Fibroblast of lung (primary cell): ENCODE data around the gene NEURL2. TPM values are rescaled to one million over a fixed set of nuclear protein-coding genes. Genes with fewer than 3 reads are reported as not detected.

Experiments
- DNase-seq, 2 donors: peaks; one replicate each; pipeline versions ENCODE4 v3.0.0 to v3.0.0-alpha.2; 2010; ENCODE audit warnings: low read depth in 2 of 2
- H2AFZ ChIP-seq: 2 replicates; pipeline ENCODE4 v1.5.1; 2012; ENCODE audit warnings: low read length, control low read depth, inconsistent platforms
- H3K27ac ChIP-seq: 2 replicates; pipeline ENCODE4 v1.5.1; 2011; ENCODE audit warnings: low read length, control low read depth; ENCODE audit not compliant: insufficient read depth
- H3K27me3 ChIP-seq: 2 replicates; pipeline ENCODE4 v1.5.1; 2011; ENCODE audit warnings: mild to moderate bottlenecking, low read length; ENCODE audit not compliant: control insufficient read depth, insufficient read depth
- H3K36me3 ChIP-seq: 2 replicates; pipeline ENCODE4 v1.5.1; 2011; ENCODE audit warnings: low read length; ENCODE audit not compliant: control insufficient read depth, insufficient read depth
- H3K4me1 ChIP-seq: 2 replicates; pipeline ENCODE4 v1.5.1; 2011; ENCODE audit warnings: low read length; ENCODE audit not compliant: control insufficient read depth, insufficient read depth; ENCODE audit errors: extremely low read depth
- H3K4me2 ChIP-seq: 2 replicates; pipeline ENCODE4 v1.5.1; 2011; ENCODE audit warnings: low read length, control low read depth; ENCODE audit not compliant: insufficient read depth; ENCODE audit errors: extremely low read depth
- H3K4me3 ChIP-seq, 4 experiments: fragments of 200-600 bp in 1 of 4; sonication (generic) in 1 of 4; replicated peaks in 1 of 4; 2 replicates each; pipeline ENCODE4 v1.5.1; 2011 to 2016; ENCODE audit warnings: low read length in 4 of 4, low read depth in 3 of 4, mild to moderate bottlenecking in 3 of 4, control low read depth in 2 of 4, inconsistent platforms in 1 of 4, mixed read lengths in 1 of 4; ENCODE audit not compliant: insufficient read depth in 1 of 4; ENCODE audit errors: control extremely low read depth in 1 of 4
- H3K79me2 ChIP-seq: 2 replicates; pipeline ENCODE4 v1.5.1; 2012; ENCODE audit warnings: mild to moderate bottlenecking, low read length, inconsistent platforms; ENCODE audit not compliant: control insufficient read depth, insufficient read depth
- H3K9ac ChIP-seq: 2 replicates; pipeline ENCODE4 v1.5.1; 2011; ENCODE audit warnings: mild to moderate bottlenecking, low read length, control low read depth; ENCODE audit not compliant: insufficient read depth
- H3K9me3 ChIP-seq: 2 replicates; pipeline ENCODE4 v1.5.1; 2012; ENCODE audit warnings: low read depth, low read length; ENCODE audit not compliant: control insufficient read depth, insufficient read depth
- H4K20me1 ChIP-seq: 2 replicates; pipeline ENCODE4 v1.5.1; 2011; ENCODE audit warnings: low read length; ENCODE audit not compliant: control insufficient read depth, insufficient read depth; ENCODE audit errors: extremely low read depth
- CTCF ChIP-seq, 2 donors: IDR thresholded peaks in 1 of 2; conservative IDR thresholded peaks in 1 of 2; 1 replicate in 1 of 2; 2 replicates in 1 of 2; pipeline ENCODE4 v1.5.1; 2011 to 2012; ENCODE audit warnings: low read length in 2 of 2, control low read depth in 1 of 2, inconsistent platforms in 1 of 2, low read depth in 1 of 2, mild to moderate bottlenecking in 1 of 2
- EZH2 ChIP-seq: IDR thresholded peaks from 2 replicates; pipeline ENCODE4 v1.5.1; 2012; ENCODE audit warnings: low read length, control low read depth, mild to moderate bottlenecking; ENCODE audit errors: missing control alignments
- polyA plus RNA-seq, 2 donors: library from polyadenylated mRNA; depleted of rRNA in 1 of 2; stranded (reverse) in 1 of 2; unstranded in 1 of 2; fragments of >200 nt; gene quantifications; 2 replicates each; pipeline ENCODE4 v1.2.1, GENCODE V29; 2011 to 2012; ENCODE audit warnings: missing spikeins in 1 of 2
- total RNA-seq: library from RNA; depleted of rRNA; stranded (reverse); fragments of >200 nt; gene quantifications from 2 replicates; pipeline ENCODE4 v1.2.1, GENCODE V29; 2014

NEURL2 gene
- total and polyA plus RNA-seq, 2 donors (not counting 1 experiment from before 2014, with no cell fraction given), result 0.77 to 7.1 TPM

- Histone ChIP-seq H3K4me1 (peaks cover 2% of the 10 kb centered on the region), H3K79me2 (peaks cover 1% of the 10 kb centered on the region), H4K20me1 (no peaks in the 10 kb centered on the region), H3K9me3 (no peaks in the 10 kb centered on the region), H2AFZ (no peak overlapping the region), H3K9ac (no peak overlapping the region), H3K27ac (peak overlapping the region; percentile 3), H3K4me2 (no peak overlapping the region), H3K4me3 (no peak overlapping the region), H3K36me3 (peaks cover 24% of the 10 kb centered on the region), H3K27me3 (no peaks in the 10 kb centered on the region)
- no peak for TF ChIP-seq EZH2
- TF ChIP-seq CTCF (conservative IDR thresholded peaks at IDR 0.05 in 1 of 2, IDR thresholded peaks at IDR 0.05 in 1 of 2; ENCODE audit: low read depth in 1 of 2, low read length in 2 of 2), result no peak
- no peak for DNase-seq
These were observed 49.4 kb downstream of the NEURL2 start for GRCh38 chr20:45841407-45842129.

GRCh38 chr20:45840700-45841198, 50.3 kb downstream of the NEURL2 start:
- Histone ChIP-seq H3K9ac (no peak overlapping the region), H3K9me3 (no peaks in the 10 kb centered on the region), H3K4me1 (peaks cover 7% of the 10 kb centered on the region), H2AFZ (no peak overlapping the region), H3K36me3 (peaks cover 24% of the 10 kb centered on the region), H3K79me2 (peaks cover 2% of the 10 kb centered on the region), H3K27ac (no peak overlapping the region), H3K4me3 (no peak overlapping the region), H3K4me2 (no peak overlapping the region), H4K20me1 (no peaks in the 10 kb centered on the region), H3K27me3 (no peaks in the 10 kb centered on the region)
- no peak for DNase-seq
- TF ChIP-seq EZH2, result no peak
- TF ChIP-seq CTCF (conservative IDR thresholded peaks at IDR 0.05 in 1 of 2, IDR thresholded peaks at IDR 0.05 in 1 of 2; ENCODE audit: low read depth in 1 of 2, low read length in 2 of 2), result no peak

Other genes with a start within 250 kb of the NEURL2 start
- gene WFDC11, start 221.0 kb downstream of the NEURL2 start, total RNA-seq, result not detected in 2 replicates
- gene WFDC11, start 221.0 kb downstream of the NEURL2 start, polyA plus RNA-seq, result not detected in 2 replicates
- not detected in 2 replicates for gene WFDC13, start 189.2 kb downstream of the NEURL2 start, total RNA-seq
- gene WFDC13, start 189.2 kb downstream of the NEURL2 start, polyA plus RNA-seq, result not detected in 2 replicates
- not detected in 2 replicates for gene WFDC10B, start 186.2 kb downstream of the NEURL2 start, total RNA-seq
- 0.22 TPM in 1 of 2 replicates, not detected in the other for gene WFDC10B, start 186.2 kb downstream of the NEURL2 start, polyA plus RNA-seq
- not detected in 2 replicates for gene SPINT4, start 168.9 kb downstream of the NEURL2 start, total RNA-seq
- not detected in 2 replicates for gene SPINT4, start 168.9 kb downstream of the NEURL2 start, polyA plus RNA-seq
- gene WFDC3, start 99.3 kb downstream of the NEURL2 start, total RNA-seq, result 0.50 and 0.51 TPM in 2 replicates
- gene WFDC3, start 99.3 kb downstream of the NEURL2 start, polyA plus RNA-seq, result 1.7 TPM in 1 of 2 replicates, not detected in the other
- 14.7 and 15.9 TPM in 2 replicates for gene DNTTIP1, start 99.3 kb downstream of the NEURL2 start, total RNA-seq
- gene DNTTIP1, start 99.3 kb downstream of the NEURL2 start, polyA plus RNA-seq, result 37.4 and 43.2 TPM in 2 replicates
- gene UBE2C, start 78.6 kb downstream of the NEURL2 start, total RNA-seq, result 1.0 and 12.9 TPM in 2 replicates
- 23.7 and 104 TPM in 2 replicates for gene UBE2C, start 78.6 kb downstream of the NEURL2 start, polyA plus RNA-seq
- gene TNNC2, start 63.9 kb downstream of the NEURL2 start, total RNA-seq, result 1.3 and 1.8 TPM in 2 replicates
- 1.2 and 1.4 TPM in 2 replicates for gene TNNC2, start 63.9 kb downstream of the NEURL2 start, polyA plus RNA-seq
- 50.8 and 101 TPM in 2 replicates for gene SNX21, start 57.4 kb downstream of the NEURL2 start, total RNA-seq
- gene SNX21, start 57.4 kb downstream of the NEURL2 start, polyA plus RNA-seq, result 21.8 and 23.3 TPM in 2 replicates
- gene ACOT8, start 33.8 kb downstream of the NEURL2 start, total RNA-seq, result 35.2 and 44.4 TPM in 2 replicates
- 18.0 and 22.6 TPM in 2 replicates for gene ACOT8, start 33.8 kb downstream of the NEURL2 start, polyA plus RNA-seq
- gene ZSWIM3, start 33.6 kb downstream of the NEURL2 start, total RNA-seq, result 5.6 and 7.6 TPM in 2 replicates
- gene ZSWIM3, start 33.6 kb downstream of the NEURL2 start, polyA plus RNA-seq, result 3.4 and 3.6 TPM in 2 replicates
- 3.1 and 4.5 TPM in 2 replicates for gene ZSWIM1, start 10.0 kb downstream of the NEURL2 start, total RNA-seq
- 3.4 and 4.9 TPM in 2 replicates for gene ZSWIM1, start 10.0 kb downstream of the NEURL2 start, polyA plus RNA-seq
- gene SPATA25, start 3.6 kb downstream of the NEURL2 start, total RNA-seq, result 1.5 and 3.6 TPM in 2 replicates
- 0.11 and 0.19 TPM in 2 replicates for gene SPATA25, start 3.6 kb downstream of the NEURL2 start, polyA plus RNA-seq
- 104 and 116 TPM in 2 replicates for gene CTSA, start 127 bp upstream of the NEURL2 start, total RNA-seq
- 364 and 413 TPM in 2 replicates for gene CTSA, start 127 bp upstream of the NEURL2 start, polyA plus RNA-seq
- gene PLTP, start 20.9 kb upstream of the NEURL2 start, total RNA-seq, result 110 and 132 TPM in 2 replicates
- 28.5 and 63.1 TPM in 2 replicates for gene PLTP, start 20.9 kb upstream of the NEURL2 start, polyA plus RNA-seq
- gene PCIF1, start 43.5 kb upstream of the NEURL2 start, total RNA-seq, result 6.7 and 9.9 TPM in 2 replicates
- 16.0 and 18.5 TPM in 2 replicates for gene PCIF1, start 43.5 kb upstream of the NEURL2 start, polyA plus RNA-seq
- 7.2 and 10.2 TPM in 2 replicates for gene ZNF335, start 81.0 kb upstream of the NEURL2 start, total RNA-seq
- gene ZNF335, start 81.0 kb upstream of the NEURL2 start, polyA plus RNA-seq, result 4.8 and 6.7 TPM in 2 replicates
- not detected in 2 replicates for gene MMP9, start 117.7 kb upstream of the NEURL2 start, total RNA-seq
- not detected in 2 replicates for gene MMP9, start 117.7 kb upstream of the NEURL2 start, polyA plus RNA-seq
- 0.26 and 0.50 TPM in 2 replicates for gene SLC12A5, start 138.0 kb upstream of the NEURL2 start, total RNA-seq
- gene SLC12A5, start 138.0 kb upstream of the NEURL2 start, polyA plus RNA-seq, result 0.11 and 0.27 TPM in 2 replicates
- 8.1 and 10.0 TPM in 2 replicates for gene NCOA5, start 198.8 kb upstream of the NEURL2 start, total RNA-seq
- gene NCOA5, start 198.8 kb upstream of the NEURL2 start, polyA plus RNA-seq, result 18.0 and 25.7 TPM in 2 replicates
- 2.3 and 3.1 TPM in 2 replicates for gene CD40, start 227.1 kb upstream of the NEURL2 start, total RNA-seq
- 0.54 and 1.5 TPM in 2 replicates for gene CD40, start 227.1 kb upstream of the NEURL2 start, polyA plus RNA-seq